Hippocampal formation (tissue), 2 donors: Measurements from ENCODE around the gene ADAM11.

Experiments used
- DNase-seq, 2 donors: peaks; one replicate each; lab custom pipeline; 2025; lab: John Stamatoyannopoulos, UW

ADAM11 gene

GRCh38 chr17:44757045-44757917 is 1.5 kb upstream of the ADAM11 start:
- DNase-seq: no peak

GRCh38 chr17:44757918-44758413 is 822 bp upstream of the ADAM11 start:
- no peak for DNase-seq

- DNase-seq: no peak
Observed at GRCh38 chr17:44759086-44759915, 513 bp downstream of the ADAM11 start.

GRCh38 chr17:44759916-44760243 is 1.1 kb downstream of the ADAM11 start:
- DNase-seq: no peak

GRCh38 chr17:44760474-44761308 is 1.9 kb downstream of the ADAM11 start:
- DNase-seq: no peak

GRCh38 chr17:44761932-44762810 is 3.4 kb downstream of the ADAM11 start:
- no peak for DNase-seq

- DNase-seq: no peak
Observed at GRCh38 chr17:44763170-44763569, 4.4 kb downstream of the ADAM11 start.

GRCh38 chr17:44765965-44766364 is 7.2 kb downstream of the ADAM11 start:
- no peak for DNase-seq

- peak in 1 of 2 donors; percentile 21 for DNase-seq
Observed at GRCh38 chr17:44766409-44767038, 7.7 kb downstream of the ADAM11 start.

- no peak for DNase-seq
Observed at GRCh38 chr17:44767493-44767892, 8.7 kb downstream of the ADAM11 start.

- no peak for DNase-seq
Observed at GRCh38 chr17:44768505-44769142, 9.8 kb downstream of the ADAM11 start.

- DNase-seq: no peak
Observed at GRCh38 chr17:44769230-44769629, 10.4 kb downstream of the ADAM11 start.

GRCh38 chr17:44769647-44770084 is 10.9 kb downstream of the ADAM11 start:
- DNase-seq: no peak

- no peak for DNase-seq
Observed at GRCh38 chr17:44770166-44770925, 11.6 kb downstream of the ADAM11 start.

GRCh38 chr17:44772308-44773045 is 13.7 kb downstream of the ADAM11 start:
- no peak for DNase-seq

- no peak for DNase-seq
Observed at GRCh38 chr17:44773140-44773539, 14.4 kb downstream of the ADAM11 start.

- DNase-seq: peak; percentile 50 to 69
Observed at GRCh38 chr17:44774271-44775135, 15.7 kb downstream of the ADAM11 start.
